Naive thymus-derived CD8-positive, alpha-beta T cell (primary cell): ENCODE results near the gene TNFAIP8L2. TPM values are rescaled to one million over a fixed set of nuclear protein-coding genes. Genes with fewer than 3 reads are reported as not detected.

ENCODE experiments used
- ATAC-seq, 2 donors: fragments of 150-1000 bp; cut with Tn5 transposase in 1 of 2; sonication (Bioruptor Pico), chemical (Tn5 transposase) in 1 of 2; 1 replicate in 1 of 2; 2 replicates in 1 of 2; pipeline ENCODE4 v1.10.0; 2021; ENCODE audit warnings: mild to moderate bottlenecking in 2 of 2, moderate library complexity in 2 of 2
- POLR2A ChIA-PET: fragments of 350-600 bp; sonication (Branson Sonifier 250); formaldehyde crosslinking; loops from one replicate; lab custom pipeline; 2021; ENCODE audit warnings: antibody characterized with exemption; lab: Charles Lee
- DNase-seq, 10 donors: peaks; one replicate each; pipeline versions ENCODE4 v3.0.0 to v3.0.0-alpha.2; 2020 to 2022
- H3K27ac Mint-ChIP-seq, 10 donors: one replicate each; pipeline ENCODE4 v1.8.0; 2020 to 2022; ENCODE audit warnings: mild to moderate bottlenecking in 10 of 10, mixed read lengths in 10 of 10, moderate library complexity in 4 of 10, inconsistent platforms in 1 of 10
- H3K27me3 Mint-ChIP-seq, 5 donors: one replicate each; pipeline ENCODE4 v1.8.0; 2021 to 2022; ENCODE audit warnings: mixed read lengths in 5 of 5
- H3K36me3 Mint-ChIP-seq, 3 donors: one replicate each; pipeline ENCODE4 v1.8.0; 2020 to 2022; ENCODE audit warnings: mixed read lengths in 3 of 3, mild to moderate bottlenecking in 2 of 3, inconsistent platforms in 1 of 3
- H3K4me1 Mint-ChIP-seq, 4 donors: one replicate each; pipeline ENCODE4 v1.8.0; 2021 to 2022; ENCODE audit warnings: mixed read lengths in 4 of 4
- H3K4me3 Mint-ChIP-seq, 10 donors: one replicate each; pipeline ENCODE4 v1.8.0; 2020 to 2022; ENCODE audit warnings: mild to moderate bottlenecking in 10 of 10, mixed read lengths in 10 of 10, moderate library complexity in 6 of 10, inconsistent platforms in 1 of 10
- H3K9me3 Mint-ChIP-seq, 9 donors: one replicate each; pipeline ENCODE4 v1.8.0; 2020 to 2022; ENCODE audit warnings: mixed read lengths in 9 of 9, mild to moderate bottlenecking in 3 of 9, inconsistent platforms in 1 of 9, moderate library complexity in 1 of 9
- polyA plus RNA-seq, 3 donors: library from polyadenylated mRNA; unstranded; fragments of 300-500 nt; fragmentation: Illumina TruSeq; gene quantifications; one replicate each; pipeline ENCODE4 v1.2.3, GENCODE V29; 2021
- total RNA-seq, 8 experiments: library from RNA in 2 of 8; stranded (reverse) in 2 of 8; gene quantifications; one replicate each; pipeline ENCODE4 v1.2.3 and lab custom pipeline; 2021 to 2026

TNFAIP8L2 gene
- total and polyA plus RNA-seq, 5 experiments from 2014 or later, result 9.9 to 37.4 (median 31.5) TPM

DNA sequence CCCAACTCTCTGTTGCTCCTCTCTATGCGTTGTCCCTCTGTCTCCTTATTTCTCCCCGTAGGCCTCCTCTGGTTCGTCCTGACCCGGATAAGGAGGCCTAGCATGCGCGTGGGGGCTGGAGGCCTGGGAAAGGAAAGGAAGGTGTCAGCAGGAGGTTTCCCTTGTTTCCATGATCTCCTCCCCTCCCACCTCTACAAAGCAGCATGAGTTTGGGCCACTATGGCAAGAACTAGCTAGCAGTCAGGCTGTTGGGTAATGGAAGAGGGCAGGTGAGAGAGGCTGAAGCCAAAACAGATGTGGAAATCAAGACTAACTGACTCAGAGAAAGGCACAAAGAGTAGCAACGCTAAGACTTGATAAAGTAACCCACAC is 9.3 kb upstream of the TNFAIP8L2 start:
- Mint-ChIP-seq H3K4me1 (peaks cover 11 to 23% (median 14%) of the 10 kb centered on the region in 4 donors), H3K27me3 (no peaks in the 10 kb centered on the region), H3K27ac (peak overlapping the region; percentile 30 to 97 (median 82)), H3K36me3 (no peaks in the 10 kb centered on the region), H3K4me3 (peak overlapping the region; percentile 91 to 100 (median 97)), H3K9me3 (no peaks in the 10 kb centered on the region)
- POLR2A ChIA-PET, result interaction anchor here (1.5 to 4.4 kb wide), 2 partner anchors 9 to 16 kb away, joined by 10 to 20 read pairs; partner anchors contain the start of gene TNFAIP8L2
- DNase-seq (no peak), ATAC-seq (no peak)

DNA sequence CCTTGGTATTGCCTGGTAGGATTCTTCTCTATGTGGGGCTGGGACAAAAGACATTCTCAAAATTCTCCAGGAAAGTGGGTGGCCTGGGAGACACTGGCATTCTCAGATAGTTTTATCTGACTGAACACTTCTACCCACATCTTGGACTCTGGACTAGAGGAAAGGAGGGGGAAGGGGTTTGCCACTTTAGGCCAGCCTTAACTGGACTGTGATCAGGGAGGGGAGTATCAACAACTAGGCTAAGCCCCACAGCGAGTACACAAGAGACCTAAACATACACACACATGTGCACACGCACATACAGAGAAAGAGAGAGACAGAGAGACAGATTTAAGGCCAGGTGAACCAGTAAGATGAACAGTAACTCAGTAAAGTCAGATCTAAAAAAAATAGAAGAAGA is 8.8 kb upstream of the TNFAIP8L2 start:
- POLR2A ChIA-PET, result interaction anchor here (0.6 to 4.4 kb wide), 3 partner anchors 13 to 108 kb away, joined by 3 to 20 read pairs (median 5); no protein-coding TSS in a partner anchor
- DNase-seq (no peak), ATAC-seq (no peak)
- H3K4me3 Mint-ChIP-seq, result peak overlapping the region in 9 of 10 donors; percentile 91 to 99 (median 97)
- H3K36me3 Mint-ChIP-seq, result no peaks in the 10 kb centered on the region
- H3K9me3 Mint-ChIP-seq, result no peaks in the 10 kb centered on the region
- peaks cover 11 to 23% (median 14%) of the 10 kb centered on the region in 4 donors for H3K4me1 Mint-ChIP-seq
- H3K27ac Mint-ChIP-seq, result peak overlapping the region in 5 of 10 donors; percentile 4 to 97 (median 56)
- no peaks in the 10 kb centered on the region for H3K27me3 Mint-ChIP-seq

DNA sequence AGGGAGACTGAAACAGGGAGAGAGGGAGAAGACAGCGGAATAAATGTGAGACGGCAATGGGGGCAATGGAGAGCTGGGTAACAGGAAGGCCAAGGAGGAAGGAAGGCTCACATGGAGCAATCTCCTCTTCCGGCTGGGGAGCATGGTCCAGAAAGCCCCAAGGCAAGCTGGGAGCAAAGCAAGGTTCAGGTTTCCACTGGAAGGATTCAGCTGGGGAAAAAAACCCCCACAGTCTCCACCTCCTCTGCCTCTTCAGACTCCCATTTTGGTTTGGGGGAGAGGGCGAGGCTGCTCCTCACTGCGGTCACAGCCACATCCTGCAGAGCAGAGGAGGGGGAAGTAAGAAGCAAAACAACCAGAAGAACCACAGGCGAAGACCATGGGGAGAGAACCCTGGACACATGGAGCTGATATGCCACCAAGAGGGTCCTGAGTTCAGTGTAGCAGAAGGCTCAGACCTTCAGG is 650 bp downstream of the TNFAIP8L2 start:
- peaks cover 29 to 60% (median 55%) of the 10 kb centered on the region in 4 donors for H3K4me1 Mint-ChIP-seq

DNA sequence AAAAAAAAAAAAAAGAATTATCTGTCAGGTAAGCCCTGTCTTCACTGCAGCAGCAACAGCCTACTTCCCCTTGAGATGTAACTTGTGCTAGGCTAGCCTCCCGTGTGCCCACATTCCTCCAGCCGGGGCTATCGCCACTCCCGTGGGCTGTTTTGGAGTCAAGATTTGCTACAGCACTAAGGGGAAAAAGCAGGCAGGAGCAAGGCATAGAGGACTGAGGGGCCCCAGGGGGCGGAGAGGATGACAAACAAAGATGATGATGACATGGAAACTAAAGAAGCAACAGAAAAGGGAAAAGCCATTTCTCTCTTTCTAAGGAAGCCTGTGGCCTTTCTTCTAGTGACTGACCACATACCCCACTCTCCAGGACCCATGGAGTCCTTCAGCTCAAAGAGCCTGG is 1.9 kb downstream of the TNFAIP8L2 start:
- peaks cover 29 to 72% (median 63%) of the 10 kb centered on the region in 4 donors for H3K4me1 Mint-ChIP-seq
- no peaks in the 10 kb centered on the region for H3K9me3 Mint-ChIP-seq
- DNase-seq (peak in 2 of 10 donors; percentile 16 to 17), ATAC-seq (no peak)
- peaks cover 0 to 32% (median 23%) of the 10 kb centered on the region in 3 donors for H3K36me3 Mint-ChIP-seq
- peak overlapping the region; percentile 96 to 100 (median 99) for H3K4me3 Mint-ChIP-seq
- POLR2A ChIA-PET, result interaction anchor here (0.5 to 4.0 kb wide), 17 partner anchors 8 to 795 kb away, joined by 3 to 61 read pairs (median 8); partner anchors contain the start of genes C1orf56, CDC42SE1, GABPB2 and LYSMD1
- no peaks in the 10 kb centered on the region for H3K27me3 Mint-ChIP-seq
- peak overlapping the region; percentile 88 to 98 (median 94) for H3K27ac Mint-ChIP-seq

More for the DNA sequence above, 650 bp downstream of the TNFAIP8L2 start:
- Mint-ChIP-seq H3K4me3 (peak overlapping the region; percentile 96 to 100 (median 99)), H3K9me3 (no peaks in the 10 kb centered on the region), H3K27ac (peak overlapping the region; percentile 88 to 98 (median 95)), H3K27me3 (no peaks in the 10 kb centered on the region), H3K36me3 (peaks cover 0 to 30% (median 23%) of the 10 kb centered on the region in 3 donors)
- DNase-seq (peak in 9 of 10 donors; percentile 36 to 76 (median 55)), ATAC-seq (peak; percentile 53 to 54)
- POLR2A ChIA-PET, result interaction anchor here (0.8 to 4.0 kb wide), 34 partner anchors 9 to 793 kb away, joined by 3 to 61 read pairs (median 7); partner anchors contain the start of genes C1orf56, CDC42SE1, GABPB2 and LYSMD1

GRCh38 chr1:151158751-151159251 is 2.4 kb downstream of the TNFAIP8L2 start:
- Mint-ChIP-seq H3K4me1 (peaks cover 29 to 74% (median 65%) of the 10 kb centered on the region in 4 donors), H3K9me3 (no peaks in the 10 kb centered on the region), H3K27me3 (no peaks in the 10 kb centered on the region), H3K4me3 (peak overlapping the region; percentile 96 to 100 (median 99)), H3K36me3 (peaks cover 0 to 36% (median 23%) of the 10 kb centered on the region in 3 donors), H3K27ac (peak overlapping the region; percentile 88 to 98 (median 94))
- DNase-seq (no peak), ATAC-seq (no peak)
- POLR2A ChIA-PET, result interaction anchor here (0.5 to 4.0 kb wide), 11 partner anchors 7 to 111 kb away, joined by 3 to 61 read pairs (median 12); partner anchors contain the start of genes C1orf56, CDC42SE1, GABPB2 and LYSMD1

GRCh38 chr1:151159373-151159772 is 2.9 kb downstream of the TNFAIP8L2 start:
- ATAC-seq (no peak), DNase-seq (no peak)
- Mint-ChIP-seq H3K27ac (peak overlapping the region; percentile 60 to 98 (median 94)), H3K27me3 (no peaks in the 10 kb centered on the region), H3K36me3 (peaks cover 0 to 36% (median 23%) of the 10 kb centered on the region in 3 donors), H3K4me1 (peaks cover 29 to 80% (median 70%) of the 10 kb centered on the region in 4 donors), H3K4me3 (peak overlapping the region; percentile 49 to 99 (median 77)), H3K9me3 (no peaks in the 10 kb centered on the region)
- POLR2A ChIA-PET, result interaction anchor here (0.5 to 4.0 kb wide), 9 partner anchors 12 to 111 kb away, joined by 3 to 61 read pairs (median 12); partner anchors contain the start of genes C1orf56, CDC42SE1, GABPB2 and MLLT11

- Mint-ChIP-seq H3K27me3 (peaks cover 0 to 3% (median 0%) of the 10 kb centered on the region in 5 donors), H3K4me3 (peak overlapping the region; percentile 90 to 98 (median 96)), H3K36me3 (peaks cover 0 to 56% (median 14%) of the 10 kb centered on the region in 3 donors), H3K9me3 (peaks cover 0 to 3% (median 0%) of the 10 kb centered on the region in 9 donors), H3K27ac (peak overlapping the region in 9 of 10 donors; percentile 73 to 98 (median 96)), H3K4me1 (peaks cover 22 to 71% (median 69%) of the 10 kb centered on the region in 4 donors)
- no peak for DNase-seq
- no peak for ATAC-seq
- POLR2A ChIA-PET, result interaction anchor here (0.9 to 3.4 kb wide), 5 partner anchors 8 to 117 kb away, joined by 3 to 36 read pairs (median 6); partner anchors contain the start of genes TNFAIP8L2, VPS72 and ZNF687
These were observed 8.4 kb downstream of the TNFAIP8L2 start for GRCh38 chr1:151164732-151165280.

- Mint-ChIP-seq H3K27ac (peak overlapping the region; percentile 90 to 99 (median 97)), H3K36me3 (peaks cover 0 to 57% (median 12%) of the 10 kb centered on the region in 3 donors), H3K9me3 (peaks cover 0 to 3% (median 0%) of the 10 kb centered on the region in 9 donors), H3K4me3 (peak overlapping the region; percentile 90 to 98 (median 96)), H3K4me1 (peaks cover 21 to 66% (median 66%) of the 10 kb centered on the region in 4 donors), H3K27me3 (peaks cover 0 to 3% (median 0%) of the 10 kb centered on the region in 5 donors)
- POLR2A ChIA-PET, result interaction anchor here (0.9 to 3.4 kb wide), 8 partner anchors 9 to 117 kb away, joined by 3 to 36 read pairs (median 4); partner anchors contain the start of genes C1orf56, PSMD4, TNFAIP8L2 and VPS72
- ATAC-seq (peak in 1 of 2 donors; percentile 11), DNase-seq (no peak)
These were observed 8.9 kb downstream of the TNFAIP8L2 start for GRCh38 chr1:151165281-151165737.

GRCh38 chr1:151165738-151166504 is 9.5 kb downstream of the TNFAIP8L2 start, which contains the start of the genes LYSMD1 and SCNM1:
Gene LYSMD1, minus strand, starts transcription at chr1:151165902. Its CDS starts 644 bp downstream, at chr1:151165258.
Gene SCNM1, plus strand, starts transcription at chr1:151166144. Its CDS starts 9 bp downstream, at chr1:151166153.
- H3K36me3 Mint-ChIP-seq, result peaks cover 0 to 56% (median 13%) of the 10 kb centered on the region in 3 donors
- H3K4me1 Mint-ChIP-seq, result peaks cover 21 to 62% (median 61%) of the 10 kb centered on the region in 4 donors
- peaks cover 0 to 3% (median 0%) of the 10 kb centered on the region in 5 donors for H3K27me3 Mint-ChIP-seq
- ATAC-seq (peak; percentile 97 to 98), DNase-seq (peak; percentile 83 to 98 (median 96))
- H3K9me3 Mint-ChIP-seq, result peaks cover 0 to 3% (median 0%) of the 10 kb centered on the region in 9 donors
- POLR2A ChIA-PET, result interaction anchor here (0.5 to 3.4 kb wide), 13 partner anchors 9 to 170 kb away, joined by 3 to 36 read pairs (median 4); partner anchors contain the start of genes C1orf56, PSMD4, TMOD4 and TNFAIP8L2
- peak within 1 kb of the TSS; percentile 90 to 99 (median 97) for H3K27ac Mint-ChIP-seq
- peak within 1 kb of the TSS; percentile 90 to 98 (median 96) for H3K4me3 Mint-ChIP-seq

DNA sequence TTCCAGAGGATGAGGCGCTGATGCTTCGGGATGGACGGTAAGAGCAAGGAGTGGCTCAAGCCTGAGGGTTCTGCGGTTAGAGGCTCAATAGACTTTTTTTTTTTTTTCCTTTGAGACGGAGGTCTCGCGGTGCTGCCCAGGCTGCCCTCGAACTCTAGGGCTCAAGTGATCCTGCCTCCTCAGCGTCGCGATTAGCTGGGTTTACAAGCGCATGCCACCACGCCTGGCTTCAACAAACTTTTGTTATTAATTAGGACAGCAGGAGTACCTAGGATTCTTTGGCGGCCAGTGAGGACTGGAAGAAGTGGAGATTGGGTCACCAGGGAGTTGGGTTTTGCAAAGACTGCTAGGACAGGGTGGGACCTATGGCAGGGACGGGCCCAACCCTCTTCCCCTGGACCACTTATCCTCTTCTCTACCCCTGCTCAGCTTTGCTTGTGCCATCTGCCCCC is 10.1 kb downstream of the TNFAIP8L2 start:
- Mint-ChIP-seq H3K4me1 (peaks cover 22 to 59% (median 57%) of the 10 kb centered on the region in 4 donors), H3K9me3 (peaks cover 0 to 3% (median 0%) of the 10 kb centered on the region in 9 donors), H3K27ac (peak overlapping the region; percentile 90 to 99 (median 97)), H3K4me3 (peak overlapping the region; percentile 90 to 98 (median 96)), H3K27me3 (peaks cover 0 to 3% (median 0%) of the 10 kb centered on the region in 5 donors), H3K36me3 (peaks cover 0 to 58% (median 13%) of the 10 kb centered on the region in 3 donors)
- DNase-seq, result no peak
- POLR2A ChIA-PET, result interaction anchor here (0.5 to 3.4 kb wide), 14 partner anchors 9 to 531 kb away, joined by 3 to 36 read pairs (median 4); partner anchors contain the start of genes C1orf56, PSMD4, TMOD4 and TNFAIP8L2
- no peak for ATAC-seq
